ENCODE data around the gene PRR23B. TPM values are rescaled to one million over a fixed set of nuclear protein-coding genes. Genes with fewer than 3 reads are reported as not detected.

Gene PRR23B
- polyA plus RNA-seq (2011; rRNA removed) = not detected in 2 replicates
- not detected in 2 replicates for polyA minus RNA-seq (2011; rRNA and poly(A)+ RNA removed)

DNA sequence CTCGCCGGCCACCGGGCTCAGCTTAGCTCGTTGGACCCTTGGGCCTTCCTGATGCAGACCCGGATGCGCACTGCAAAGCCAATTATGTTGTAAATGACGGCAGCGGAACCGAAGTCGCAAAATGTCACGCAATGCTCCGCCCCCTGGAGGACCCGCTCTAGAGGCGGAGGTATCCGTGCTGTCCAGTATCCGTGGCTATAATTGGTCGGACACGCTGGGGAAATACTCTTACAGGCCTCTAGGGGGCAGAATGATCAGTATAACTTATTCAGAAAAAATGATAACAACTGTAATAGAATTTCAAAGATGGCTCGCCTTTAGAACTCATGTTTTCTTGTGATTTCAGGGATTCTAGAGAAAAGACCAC is at the start of gene PRR23B:
Gene PRR23B, minus strand, starts transcription at position 59 of the 367 bp plus-strand sequence. CDS start 265 bp downstream, outside the sequence.
- peaks cover 25% of the 10 kb centered on the region for H3K9me3 ChIP-seq (ENCODE audit: control insufficient read depth, insufficient read depth, low read length)
- CTCF ChIA-PET = interaction anchor here (0.7 kb wide), 1 partner anchor 458 kb away, joined by 5 read pairs; no protein-coding TSS in a partner anchor
- no peaks in the 10 kb centered on the region for H3K27me3 ChIP-seq (ENCODE audit: control insufficient read depth, insufficient read depth, low read length)
- POLR2A ChIA-PET = no interaction called here
- H3K27ac ChIP-seq (ENCODE audit: low read depth, low read length) = no peak within 1 kb of the TSS
- no peak for DNase-seq (ENCODE audit: low read depth, low spot score)
- TF ChIP-seq, protein P1, sequence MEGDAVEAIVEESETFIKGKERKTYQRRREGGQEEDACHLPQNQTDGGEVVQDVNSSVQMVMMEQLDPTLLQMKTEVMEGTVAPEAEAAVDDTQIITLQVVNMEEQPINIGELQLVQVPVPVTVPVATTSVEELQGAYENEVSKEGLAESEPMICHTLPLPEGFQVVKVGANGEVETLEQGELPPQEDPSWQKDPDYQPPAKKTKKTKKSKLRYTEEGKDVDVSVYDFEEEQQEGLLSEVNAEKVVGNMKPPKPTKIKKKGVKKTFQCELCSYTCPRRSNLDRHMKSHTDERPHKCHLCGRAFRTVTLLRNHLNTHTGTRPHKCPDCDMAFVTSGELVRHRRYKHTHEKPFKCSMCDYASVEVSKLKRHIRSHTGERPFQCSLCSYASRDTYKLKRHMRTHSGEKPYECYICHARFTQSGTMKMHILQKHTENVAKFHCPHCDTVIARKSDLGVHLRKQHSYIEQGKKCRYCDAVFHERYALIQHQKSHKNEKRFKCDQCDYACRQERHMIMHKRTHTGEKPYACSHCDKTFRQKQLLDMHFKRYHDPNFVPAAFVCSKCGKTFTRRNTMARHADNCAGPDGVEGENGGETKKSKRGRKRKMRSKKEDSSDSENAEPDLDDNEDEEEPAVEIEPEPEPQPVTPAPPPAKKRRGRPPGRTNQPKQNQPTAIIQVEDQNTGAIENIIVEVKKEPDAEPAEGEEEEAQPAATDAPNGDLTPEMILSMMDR (IDR thresholded peaks at IDR 0.05; ENCODE audit: low read depth, low read length) = no peak
- no peak within 1 kb of the TSS for H3K4me3 ChIP-seq (ENCODE audit: low read depth, low read length)

DNA sequence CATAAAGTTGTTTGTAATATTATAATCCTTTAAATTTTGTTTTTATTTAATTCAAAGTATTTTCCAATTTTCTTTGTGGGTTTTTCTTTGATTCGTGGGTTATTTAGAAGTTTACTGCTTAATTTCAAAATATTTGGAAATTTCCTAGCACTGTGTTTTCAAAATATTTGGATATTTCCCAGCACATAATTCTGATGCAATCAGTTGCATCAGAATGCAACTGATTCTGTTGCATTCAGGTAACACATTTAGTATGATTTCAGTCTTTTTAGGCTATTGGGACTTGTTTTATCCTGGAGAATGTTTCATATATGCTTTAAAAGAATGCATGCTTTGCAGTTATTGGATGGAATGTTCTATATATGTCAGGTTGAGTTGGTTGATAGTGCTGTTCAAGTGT is 42.2 kb upstream of the PRR23B start:
- POLR2A ChIA-PET = no interaction called here

DNA sequence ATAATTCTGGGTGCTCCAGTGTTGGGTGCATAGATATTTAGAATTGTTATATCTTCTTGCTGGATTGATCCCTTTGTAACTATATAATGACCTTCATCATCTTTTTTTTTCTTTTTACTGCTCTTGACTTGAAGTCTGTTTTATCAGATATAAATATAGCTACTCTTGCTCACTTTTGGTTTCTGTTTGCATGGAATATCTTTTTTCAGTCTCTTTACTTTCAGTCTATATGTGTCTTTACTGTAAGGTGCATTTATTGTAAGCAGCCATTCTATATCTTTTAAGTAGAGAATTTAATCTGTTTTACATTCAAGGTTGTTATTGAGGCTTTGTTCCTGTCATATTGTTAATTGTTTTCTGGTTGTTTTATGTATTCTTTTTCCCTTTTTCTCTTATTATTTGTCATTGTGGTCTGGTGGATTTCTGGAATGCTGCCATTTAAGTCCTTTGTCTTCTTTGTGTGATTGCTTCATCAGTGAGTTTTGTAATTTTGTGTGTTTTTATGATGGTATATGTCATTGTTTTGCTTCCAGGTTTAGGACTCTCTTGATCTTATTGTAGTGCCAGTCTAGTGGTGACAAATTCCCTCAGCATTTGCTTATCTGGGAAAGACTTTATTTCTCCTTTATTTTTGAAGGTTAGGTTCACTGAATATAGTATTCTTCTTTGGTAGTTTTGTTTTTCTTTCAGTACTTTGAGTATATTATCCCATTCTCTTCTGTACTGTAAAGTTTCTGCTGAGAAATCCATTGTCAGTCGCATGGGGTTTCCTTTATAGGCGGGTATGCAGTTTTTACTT is 32.3 kb upstream of the PRR23B start:
- Histone ChIP-seq H3K27ac (ENCODE audit: low read depth, low read length) (no peak overlapping the region), H3K27me3 (ENCODE audit: control insufficient read depth, insufficient read depth, low read length) (no peaks in the 10 kb centered on the region), H3K9me3 (ENCODE audit: control insufficient read depth, insufficient read depth, low read length) (no peaks in the 10 kb centered on the region), H3K4me3 (ENCODE audit: low read depth, low read length) (no peak overlapping the region)
- POLR2A ChIA-PET = no interaction called here
- TF ChIP-seq, protein P1 (IDR thresholded peaks at IDR 0.05; ENCODE audit: low read depth, low read length) = no peak
- no peak for DNase-seq (ENCODE audit: low read depth, low spot score)
- CTCF ChIA-PET = no interaction called here

More for the DNA sequence above, 42.2 kb upstream of the PRR23B start:
- Histone ChIP-seq H3K27ac (ENCODE audit: low read depth, low read length) (no peak overlapping the region), H3K9me3 (ENCODE audit: control insufficient read depth, insufficient read depth, low read length) (no peaks in the 10 kb centered on the region), H3K27me3 (ENCODE audit: control insufficient read depth, insufficient read depth, low read length) (no peaks in the 10 kb centered on the region), H3K4me3 (ENCODE audit: low read depth, low read length) (no peak overlapping the region)
- TF ChIP-seq, protein P1 (IDR thresholded peaks at IDR 0.05; ENCODE audit: low read depth, low read length) = no peak
- DNase-seq (ENCODE audit: low read depth, low spot score) = no peak
- CTCF ChIA-PET = interaction anchor here (0.6 kb wide), 1 partner anchor 137 kb away, joined by 3 read pairs; no protein-coding TSS in a partner anchor

DNA sequence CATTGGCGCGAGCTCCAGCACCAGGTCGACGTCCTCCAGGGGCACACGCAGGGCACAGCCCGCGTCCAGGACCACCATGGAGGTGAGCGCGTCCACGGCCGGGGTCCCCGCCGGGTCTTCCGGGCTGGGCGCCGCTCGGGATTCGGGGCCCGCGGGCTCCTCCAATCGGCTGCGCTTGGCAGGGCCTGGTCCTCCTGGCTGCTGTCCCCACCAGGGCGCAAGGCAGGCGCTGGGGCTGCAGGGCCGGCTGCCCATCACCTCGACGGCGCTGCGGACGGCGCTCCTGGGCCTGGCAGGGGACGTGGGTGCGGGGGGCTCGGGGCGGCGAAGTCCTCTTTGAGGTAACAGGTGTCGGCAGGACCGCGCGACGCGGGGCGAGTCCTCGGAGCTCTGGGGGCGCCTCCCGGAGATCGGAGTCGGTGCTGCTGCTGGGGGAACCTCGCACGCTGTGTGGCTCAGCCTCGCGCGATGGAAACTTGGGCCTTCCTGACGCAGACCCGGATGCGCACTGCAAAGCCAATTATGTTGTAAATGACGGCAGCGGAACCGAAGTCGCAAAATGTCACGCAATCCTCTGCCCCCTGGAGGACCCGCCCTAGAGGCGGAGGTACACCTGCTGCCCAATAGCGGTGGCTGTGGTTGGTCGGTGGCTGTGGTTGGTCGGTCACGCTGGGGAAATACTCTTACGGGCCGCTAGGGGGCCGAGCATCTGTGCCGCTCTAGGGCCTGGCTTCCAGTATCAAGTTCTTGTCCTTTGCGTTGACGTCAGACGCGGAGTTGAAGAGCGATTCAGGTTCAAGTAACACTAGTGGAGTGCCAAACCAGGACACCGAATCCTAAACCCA is 23.9 kb upstream of the PRR23B start, which contains the start of gene PRR23C:
Gene PRR23C, minus strand, starts transcription at position 527 of the 845 bp plus-strand sequence. Its CDS starts 272 bp downstream, at position 255.
- TF ChIP-seq, protein P1 (IDR thresholded peaks at IDR 0.05; ENCODE audit: low read depth, low read length) = no peak

More for the DNA sequence above, 23.9 kb upstream of the PRR23B start, which contains the start of gene PRR23C:
- Histone ChIP-seq H3K9me3 (ENCODE audit: control insufficient read depth, insufficient read depth, low read length) (peaks cover 16% of the 10 kb centered on the region), H3K27me3 (ENCODE audit: control insufficient read depth, insufficient read depth, low read length) (no peaks in the 10 kb centered on the region), H3K4me3 (ENCODE audit: low read depth, low read length) (no peak within 1 kb of the TSS), H3K27ac (ENCODE audit: low read depth, low read length) (no peak within 1 kb of the TSS)
- no peak for DNase-seq (ENCODE audit: low read depth, low spot score)
- CTCF ChIA-PET = no interaction called here
- POLR2A ChIA-PET = no interaction called here

Data from AG04450 (cell line).